Stimulated activated CD8-positive, alpha-beta memory T cell treated with anti-CD3 and anti-CD28 coated beads, Interleukin-12 subunit alpha, Interleukin-12 subunit beta, amount 100 ng/mL, for 24 hours (primary cell): ENCODE results near the gene PRKD3.

ENCODE experiments used
- DNase-seq: peaks from one replicate; pipeline ENCODE4 v3.0.0-alpha.2; 2020; ENCODE audit errors: extremely low read depth

PRKD3 gene

GRCh38 chr2:37324786-37325624 is at the start of gene PRKD3:
Gene PRKD3, minus strand, starts transcription at chr2:37324833. Its CDS starts 8,309 bp downstream, at chr2:37316524.
- no peak for DNase-seq

GRCh38 chr2:37372000-37372399 is 47.4 kb upstream of the PRKD3 start:
- DNase-seq: no peak

DNA sequence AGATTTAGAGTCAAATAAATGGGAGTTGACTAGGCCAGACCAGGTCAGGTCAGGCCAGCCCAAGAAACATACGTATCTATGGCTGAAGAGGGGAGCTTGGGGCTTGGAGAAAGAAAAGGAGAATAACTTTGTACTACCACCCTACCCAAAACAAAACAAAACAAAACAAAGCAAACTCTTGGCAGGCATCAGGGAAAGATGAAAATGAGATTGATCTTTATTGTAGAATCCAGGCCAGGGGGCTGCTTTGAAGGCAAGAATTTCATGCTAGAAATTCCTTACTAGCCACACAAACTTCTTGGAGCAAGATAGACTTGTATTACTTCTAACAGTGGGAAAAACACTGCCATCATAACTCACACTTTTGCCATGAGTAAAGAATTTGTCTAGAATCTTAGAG is 46.0 kb upstream of the PRKD3 start:
- DNase-seq: no peak

- no peak for DNase-seq
Observed at GRCh38 chr2:37367984-37368383, 43.4 kb upstream of the PRKD3 start.

DNA sequence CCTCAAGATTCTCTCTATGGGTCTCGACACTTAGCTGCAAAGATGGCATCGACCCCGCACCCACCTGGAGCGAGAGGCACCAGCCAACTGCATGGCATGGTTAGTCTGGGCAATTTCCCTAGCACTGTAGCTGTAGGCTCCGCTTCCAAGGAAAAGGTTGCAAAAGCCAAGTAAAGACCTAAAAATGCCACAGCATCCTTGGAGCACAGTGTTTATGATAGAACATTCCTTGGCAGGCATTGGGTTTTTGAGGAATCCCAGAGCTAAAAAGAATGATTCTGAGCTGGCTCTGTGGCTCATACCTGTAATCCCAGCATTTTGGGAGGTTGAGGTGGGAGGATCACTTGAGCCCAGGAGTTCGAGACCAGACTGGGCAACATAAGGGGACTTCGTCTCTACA is 42.7 kb upstream of the PRKD3 start:
- no peak for DNase-seq

GRCh38 chr2:37366773-37367172 is 42.1 kb upstream of the PRKD3 start:
- DNase-seq: no peak

- no peak for DNase-seq
Observed at GRCh38 chr2:37365669-37366068, 41.0 kb upstream of the PRKD3 start.

DNA sequence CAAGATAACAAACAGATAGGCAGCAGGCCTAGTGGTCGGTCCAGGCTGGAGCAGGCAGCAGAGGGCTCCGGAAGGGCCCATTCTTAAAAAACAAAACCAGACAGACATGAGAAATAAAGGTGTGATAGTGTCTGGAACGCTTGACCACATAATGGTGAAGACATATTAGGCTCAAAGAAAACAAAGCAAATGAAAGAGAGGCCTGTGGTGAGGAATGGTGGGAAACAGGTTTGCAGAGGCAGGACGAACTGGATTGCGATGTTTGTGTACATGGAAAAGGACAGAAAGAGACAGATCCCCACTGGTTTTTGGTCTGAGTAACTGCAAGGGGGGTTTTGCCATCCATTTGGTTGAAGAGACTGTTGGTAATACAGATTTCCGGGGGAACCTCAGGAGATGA is 39.7 kb upstream of the PRKD3 start:
- DNase-seq: no peak

DNA sequence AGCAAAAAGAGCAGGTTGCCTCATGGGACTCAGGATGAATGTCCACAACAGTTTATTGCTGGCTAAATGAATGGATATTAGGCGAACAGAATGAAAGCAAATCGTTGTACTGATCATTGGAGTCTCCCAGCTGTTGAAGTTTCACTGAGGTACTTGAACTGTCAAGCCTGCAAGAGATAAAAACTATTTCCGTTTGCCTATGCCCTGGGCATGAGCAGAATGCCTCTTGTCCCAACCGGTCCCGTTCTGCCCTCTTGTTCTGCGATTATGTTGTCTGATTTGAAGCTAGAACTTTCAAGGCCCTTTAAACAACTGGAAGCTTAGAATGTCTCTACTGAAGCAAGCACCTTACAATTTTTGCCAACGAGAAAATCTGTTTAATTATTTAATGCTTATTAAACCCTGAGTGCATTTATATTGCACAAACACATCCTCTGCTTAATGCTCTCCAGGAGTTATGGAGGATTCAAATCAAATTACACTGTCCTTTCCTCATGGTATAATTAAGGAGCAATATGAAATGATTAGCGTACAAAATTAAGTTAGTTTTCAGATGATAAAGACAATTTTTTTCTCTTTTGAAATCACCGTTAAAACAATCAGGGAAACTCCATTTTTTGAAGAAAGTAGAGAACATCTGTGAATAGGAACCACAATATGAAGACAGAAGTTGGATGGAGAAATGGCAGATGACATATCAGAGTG is 37.5 kb upstream of the PRKD3 start:
- DNase-seq: no peak

GRCh38 chr2:37361216-37361815 is 36.7 kb upstream of the PRKD3 start:
- DNase-seq: no peak

DNA sequence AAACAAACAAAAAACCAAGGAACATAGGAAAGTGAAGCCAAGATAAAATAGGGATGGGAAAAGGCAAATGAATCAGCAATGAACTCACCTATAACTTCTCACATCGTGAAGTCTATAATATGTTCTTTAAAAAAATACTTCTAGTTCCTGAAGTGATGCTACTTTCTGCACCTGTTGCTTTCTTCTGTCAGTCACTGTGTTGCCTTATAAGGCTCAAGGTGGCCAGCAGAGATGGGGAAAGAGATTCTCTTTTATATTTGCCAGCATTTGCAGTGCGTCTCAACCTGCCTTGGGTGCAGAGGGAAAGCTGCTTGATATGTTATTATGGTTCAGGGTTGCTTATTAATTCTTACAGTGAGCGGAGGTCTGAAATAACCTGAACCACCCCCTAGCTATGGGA is 33.8 kb upstream of the PRKD3 start:
- DNase-seq: no peak

DNA sequence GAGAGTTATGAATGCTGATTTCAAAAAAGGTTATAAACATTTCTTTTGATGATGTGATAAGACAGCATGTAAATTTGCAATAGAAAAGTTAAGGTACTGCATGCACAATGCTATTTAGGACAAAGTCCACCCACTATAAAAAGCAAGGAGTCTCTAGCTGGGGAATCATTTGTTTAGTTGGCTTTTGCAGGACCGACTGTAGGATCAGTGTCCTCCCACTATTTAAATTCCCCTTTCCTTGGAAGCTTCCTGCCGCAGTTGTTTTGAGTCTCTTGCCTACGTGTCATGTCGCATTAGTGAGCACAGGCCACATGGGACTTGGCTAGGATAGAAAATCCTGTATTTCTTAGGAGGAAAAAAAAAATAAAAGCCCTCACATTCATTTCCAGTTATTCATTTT is 32.9 kb upstream of the PRKD3 start:
- DNase-seq: no peak

GRCh38 chr2:37357069-37357468 is 32.4 kb upstream of the PRKD3 start:
- DNase-seq: no peak

- DNase-seq: no peak
Observed at GRCh38 chr2:37356299-37356698, 31.7 kb upstream of the PRKD3 start.

DNA sequence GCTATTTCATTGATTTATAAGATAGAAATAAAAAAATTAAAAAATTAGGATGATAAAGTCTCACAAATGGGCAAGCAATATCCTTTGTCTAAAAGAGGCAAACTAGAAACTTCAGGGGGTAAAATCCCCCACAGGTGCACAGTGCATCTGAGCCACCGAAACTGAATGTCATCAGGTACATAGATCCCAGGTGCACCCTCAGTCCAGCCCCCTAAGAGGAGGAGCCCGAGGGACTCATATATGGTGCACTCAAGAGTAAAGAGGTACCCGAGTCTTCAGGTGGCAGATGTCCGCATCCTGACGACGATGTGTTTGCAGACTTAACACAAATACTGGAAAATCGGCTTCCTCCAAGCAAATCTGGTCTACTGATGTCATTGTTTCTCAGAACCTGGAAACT is 31.1 kb upstream of the PRKD3 start:
- DNase-seq: no peak

GRCh38 chr2:37354531-37354930 is 29.9 kb upstream of the PRKD3 start:
- DNase-seq: no peak

DNA sequence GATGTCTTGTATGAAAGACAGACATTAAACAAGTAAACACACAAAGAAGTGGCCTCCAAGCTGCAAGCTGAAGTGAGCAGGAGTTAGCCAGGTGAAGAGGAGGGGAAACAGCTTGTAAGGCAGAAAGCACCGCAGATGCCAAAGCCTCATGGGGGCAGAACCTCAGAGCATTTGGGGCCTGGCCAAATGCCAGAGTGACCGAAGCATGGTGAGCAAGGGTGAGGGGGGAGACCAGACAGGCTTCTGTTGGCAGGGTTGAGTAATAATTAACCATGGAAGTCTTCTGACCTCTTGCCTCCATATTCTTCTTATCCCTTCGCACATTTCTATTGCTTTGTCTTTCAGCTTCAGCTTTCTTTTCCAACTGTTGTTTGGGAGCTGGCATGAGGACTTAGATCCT is 25.4 kb upstream of the PRKD3 start:
- no peak for DNase-seq

DNA sequence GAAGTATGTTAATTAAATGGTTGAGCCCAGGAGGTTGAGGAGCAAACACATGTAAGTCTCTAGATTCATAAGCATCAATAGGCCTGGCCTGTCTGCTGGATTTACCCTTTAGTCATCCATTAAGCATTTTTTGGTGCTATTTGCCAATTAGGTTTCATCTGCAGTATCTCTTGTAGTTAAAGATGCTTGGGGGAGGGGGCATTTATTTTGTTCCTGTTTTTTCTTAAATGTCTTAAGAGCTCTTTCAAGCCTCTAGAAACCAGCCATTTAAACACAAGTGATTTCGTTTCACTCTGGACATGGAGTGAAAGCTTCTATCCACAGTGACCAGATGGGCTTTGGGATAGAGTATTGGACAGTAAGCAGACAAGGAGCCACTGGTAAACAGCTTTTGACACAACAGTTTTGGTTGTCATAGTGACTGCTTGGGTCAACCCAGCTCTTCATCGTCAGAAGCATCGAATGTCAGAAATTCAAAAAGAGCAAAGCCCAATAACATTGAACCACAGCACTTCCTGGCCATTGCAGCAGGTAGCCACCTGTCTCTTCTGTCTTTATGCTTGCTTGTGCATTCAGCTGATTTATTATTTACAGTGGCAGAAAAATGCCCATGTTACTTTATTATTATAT is 24.7 kb upstream of the PRKD3 start:
- DNase-seq: no peak

DNA sequence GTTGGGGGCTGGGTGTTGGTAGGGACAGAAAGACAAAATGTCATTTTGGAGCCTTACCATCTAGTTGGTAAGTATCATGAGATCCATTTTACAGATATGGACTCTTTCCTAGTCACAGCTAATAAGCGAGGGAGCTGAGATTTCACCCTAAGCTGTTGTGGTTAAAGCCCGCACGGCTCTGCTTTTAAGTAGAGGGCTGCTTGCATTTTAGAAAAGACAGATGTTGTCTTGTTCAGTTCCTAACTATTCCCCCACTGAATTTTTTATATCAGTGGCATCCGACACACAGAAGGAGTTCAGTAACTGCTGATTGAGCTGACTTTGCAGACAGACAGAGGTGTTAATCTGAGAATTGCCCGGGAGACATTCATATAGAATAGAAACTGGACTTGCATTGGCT is 23.5 kb upstream of the PRKD3 start:
- no peak for DNase-seq

- DNase-seq: no peak
Observed at GRCh38 chr2:37344453-37345361, 20.1 kb upstream of the PRKD3 start, which contains the start of gene QPCT. Gene QPCT, plus strand, starts transcription at chr2:37344630. Its CDS starts 102 bp downstream, at chr2:37344732.
